ENCODE data around the gene SSUH2. TPM values are rescaled to one million over a fixed set of nuclear protein-coding genes. Genes with fewer than 3 reads are reported as not detected.

Gene SSUH2
- total RNA-seq, 1 donor: not detected

- no peak overlapping the region for H3K4me3 ChIP-seq (ENCODE audit: low read depth, low read length)
- DNase-seq (ENCODE audit: low read depth): no peak
- TF ChIP-seq CTCF (IDR thresholded peaks at IDR 0.05; ENCODE audit: insufficient read depth, low read length): no peak
Observed at GRCh38 chr3:8642001-8642400, 2.6 kb downstream of the SSUH2 start.

GRCh38 chr3:8641472-8641871 is 3.1 kb downstream of the SSUH2 start:
- DNase-seq (ENCODE audit: low read depth): no peak

GRCh38 chr3:8640223-8640622 is 4.4 kb downstream of the SSUH2 start:
- DNase-seq (ENCODE audit: low read depth): no peak
- no peak overlapping the region for H3K4me3 ChIP-seq (ENCODE audit: low read depth, low read length)
- no peak for TF ChIP-seq CTCF (IDR thresholded peaks at IDR 0.05; ENCODE audit: insufficient read depth, low read length)

More at GRCh38 chr3:8641472-8641871, 3.1 kb downstream of the SSUH2 start:
- no peak overlapping the region for H3K4me3 ChIP-seq (ENCODE audit: low read depth, low read length)
- no peak for TF ChIP-seq CTCF (IDR thresholded peaks at IDR 0.05; ENCODE audit: insufficient read depth, low read length)

- TF ChIP-seq CTCF (IDR thresholded peaks at IDR 0.05; ENCODE audit: insufficient read depth, low read length): no peak
- H3K4me3 ChIP-seq (ENCODE audit: low read depth, low read length): no peak overlapping the region
- DNase-seq (ENCODE audit: low read depth): no peak
Observed at GRCh38 chr3:8639659-8640000, 5.0 kb downstream of the SSUH2 start.

- H3K4me3 ChIP-seq (ENCODE audit: low read depth, low read length): no peak overlapping the region
- no peak for DNase-seq (ENCODE audit: low read depth)
- TF ChIP-seq CTCF (IDR thresholded peaks at IDR 0.05; ENCODE audit: insufficient read depth, low read length): no peak
Observed at GRCh38 chr3:8638994-8639658, 5.5 kb downstream of the SSUH2 start.

- no peak overlapping the region for H3K4me3 ChIP-seq (ENCODE audit: low read depth, low read length)
Observed at GRCh38 chr3:8637348-8637747, 7.2 kb downstream of the SSUH2 start.

More at GRCh38 chr3:8637348-8637747, 7.2 kb downstream of the SSUH2 start:
- TF ChIP-seq CTCF (IDR thresholded peaks at IDR 0.05; ENCODE audit: insufficient read depth, low read length): no peak
- no peak for DNase-seq (ENCODE audit: low read depth)
